Measurements from ENCODE around the gene LYPD5.
A peak's percentile ranks its signal among the peaks of the same experiment; 100 is the strongest.
"Not testable (repeated sequence)": the region's sequence is repeated elsewhere in the genome, so short reads cannot be mapped to it uniquely, and the experiment has no call there.

Gene LYPD5

GRCh38 chr19:43776286-43776685 lies 26.0 kb downstream of the LYPD5 start:
- DNase-seq: peak; percentile 23

- DNase-seq: no peak
These were observed 26.9 kb downstream of the LYPD5 start for GRCh38 chr19:43775299-43775890.

- DNase-seq: not testable (repeated sequence)
These were observed 27.3 kb downstream of the LYPD5 start for GRCh38 chr19:43774940-43775258.

- DNase-seq: no peak
These were observed 27.9 kb downstream of the LYPD5 start for GRCh38 chr19:43774103-43774939.

- no peak for DNase-seq
These were observed 28.5 kb downstream of the LYPD5 start for GRCh38 chr19:43773725-43774102.

- no peak for DNase-seq
These were observed 33.0 kb downstream of the LYPD5 start for GRCh38 chr19:43769256-43769655.

- no peak for DNase-seq
These were observed 33.8 kb downstream of the LYPD5 start for GRCh38 chr19:43768273-43769050.

- no peak for DNase-seq
These were observed 34.4 kb downstream of the LYPD5 start for GRCh38 chr19:43767818-43768217.

- no peak for DNase-seq
These were observed 34.9 kb downstream of the LYPD5 start for GRCh38 chr19:43767316-43767715.

GRCh38 chr19:43766755-43767043 lies 35.5 kb downstream of the LYPD5 start:
- no peak for DNase-seq

GRCh38 chr19:43765109-43765876 lies 37.0 kb downstream of the LYPD5 start:
- DNase-seq: peak; percentile 73

- not testable (repeated sequence) for DNase-seq
These were observed 37.6 kb downstream of the LYPD5 start for GRCh38 chr19:43764684-43765083.

GRCh38 chr19:43763473-43763939 lies 38.7 kb downstream of the LYPD5 start:
- DNase-seq: no peak

GRCh38 chr19:43762814-43763213 lies 39.4 kb downstream of the LYPD5 start:
- no peak for DNase-seq

- no peak for DNase-seq
These were observed 41.3 kb downstream of the LYPD5 start for GRCh38 chr19:43760941-43761340.

- DNase-seq: no peak
These were observed 42.7 kb downstream of the LYPD5 start for GRCh38 chr19:43759515-43759914.

- peak; percentile 85 for DNase-seq
These were observed 46.9 kb downstream of the LYPD5 start for GRCh38 chr19:43755256-43755801.

- DNase-seq: peak; percentile 98
These were observed 47.6 kb downstream of the LYPD5 start, which contains the start of gene SMG9 for GRCh38 chr19:43754503-43755255. TSS of gene SMG9 (minus strand) at chr19:43754962. CDS start at chr19:43750741, 4,221 bp downstream.

- DNase-seq: no peak
These were observed 48.1 kb downstream of the LYPD5 start for GRCh38 chr19:43754253-43754502.

- DNase-seq: no peak
These were observed 49.9 kb downstream of the LYPD5 start for GRCh38 chr19:43752287-43752875.

GRCh38 chr19:43751466-43752220 lies 50.6 kb downstream of the LYPD5 start:
- DNase-seq: no peak

All from CD4-positive, alpha-beta T cell treated with Interleukin-17A for 1 hour (primary cell).